NCI-H82 treated with DMSO at 0.1 percent for 48 hours (cell line): ENCODE measurements around the gene RRP9.
A peak's percentile ranks its signal among the peaks of the same experiment; 100 is the strongest.
"Not testable (repeated sequence)": the region's sequence is repeated elsewhere in the genome, so short reads cannot be mapped to it uniquely, and the experiment has no call there.

Experiments used
- DNase-seq: peaks from one replicate; lab custom pipeline; 2025; ENCODE audit not compliant: unreplicated experiment; lab: John Stamatoyannopoulos, UW

RRP9 gene, protein sequence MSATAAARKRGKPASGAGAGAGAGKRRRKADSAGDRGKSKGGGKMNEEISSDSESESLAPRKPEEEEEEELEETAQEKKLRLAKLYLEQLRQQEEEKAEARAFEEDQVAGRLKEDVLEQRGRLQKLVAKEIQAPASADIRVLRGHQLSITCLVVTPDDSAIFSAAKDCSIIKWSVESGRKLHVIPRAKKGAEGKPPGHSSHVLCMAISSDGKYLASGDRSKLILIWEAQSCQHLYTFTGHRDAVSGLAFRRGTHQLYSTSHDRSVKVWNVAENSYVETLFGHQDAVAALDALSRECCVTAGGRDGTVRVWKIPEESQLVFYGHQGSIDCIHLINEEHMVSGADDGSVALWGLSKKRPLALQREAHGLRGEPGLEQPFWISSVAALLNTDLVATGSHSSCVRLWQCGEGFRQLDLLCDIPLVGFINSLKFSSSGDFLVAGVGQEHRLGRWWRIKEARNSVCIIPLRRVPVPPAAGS

DNA sequence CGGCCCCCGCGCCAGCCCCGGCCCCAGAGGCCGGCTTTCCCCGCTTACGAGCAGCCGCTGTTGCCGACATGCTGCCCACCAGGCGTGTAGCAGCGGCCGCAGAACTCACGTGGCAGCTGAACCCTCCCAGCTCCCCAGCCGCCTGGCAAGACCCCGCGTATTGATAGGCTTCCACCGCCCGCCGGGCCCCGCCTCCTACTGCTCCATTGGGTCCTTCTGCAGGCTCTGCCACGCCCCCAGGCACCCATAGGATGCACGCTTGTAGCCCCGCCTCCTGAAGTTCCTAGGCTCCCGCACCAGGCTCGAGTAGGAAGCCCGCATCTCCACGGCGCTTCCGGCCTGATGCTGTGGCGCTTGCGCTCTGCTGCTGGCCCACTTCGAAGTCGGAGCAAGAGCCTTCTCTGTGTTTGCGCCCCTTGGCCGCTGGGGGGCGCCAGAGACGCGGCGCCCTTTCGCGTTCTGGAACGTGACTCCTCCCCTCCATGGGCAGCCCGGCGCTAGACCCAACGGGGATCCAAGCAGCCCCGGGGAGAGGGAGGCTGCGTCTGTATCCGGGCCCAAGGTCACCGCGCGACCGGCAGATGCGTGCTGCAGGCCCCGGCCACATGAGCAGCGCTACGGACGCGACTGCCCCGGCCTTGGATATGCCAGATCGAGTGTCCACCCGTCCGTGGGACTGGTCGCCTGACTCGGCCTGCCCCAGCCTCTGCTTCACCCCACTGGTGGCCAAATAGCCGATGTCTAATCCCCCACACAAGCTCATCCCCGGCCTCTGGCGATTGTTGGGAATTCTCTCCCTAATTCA, at the start of gene RRP9, which contains the start of gene PARP3:
Gene RRP9 (minus strand): TSS at position 107 of the 805 bp plus-strand sequence. CDS start 37 bp downstream, at position 70.
Gene PARP3 (plus strand): TSS at position 566 of the 805 bp plus-strand sequence. CDS start 993 bp downstream, outside the sequence.
- peak; percentile 96 for DNase-seq

DNA sequence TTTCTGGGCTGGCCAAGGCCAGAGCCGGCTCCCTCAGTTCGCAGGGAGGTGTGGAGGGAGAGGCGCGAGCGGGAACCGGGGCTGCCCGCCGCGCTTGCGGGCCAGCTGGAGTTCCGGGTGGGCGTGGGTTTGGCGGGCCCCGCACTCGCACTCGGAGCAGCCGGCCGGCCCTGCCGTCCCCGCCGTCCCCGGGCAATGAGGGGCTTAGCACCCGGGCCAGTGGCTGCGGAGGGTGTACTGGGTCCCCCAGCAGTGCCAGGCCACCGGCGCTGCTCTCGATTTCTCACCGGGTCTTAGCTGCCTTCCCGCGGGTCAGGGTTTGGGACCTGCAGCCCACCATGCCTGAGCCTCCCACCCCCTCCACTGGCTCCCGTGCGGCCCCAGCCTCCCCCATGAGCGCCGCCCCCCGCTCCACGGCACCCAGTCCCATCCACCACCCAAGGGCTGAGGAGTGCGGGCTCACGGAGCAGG, 48.8 kb upstream of the RRP9 start:
- DNase-seq, result not testable (repeated sequence)

DNA sequence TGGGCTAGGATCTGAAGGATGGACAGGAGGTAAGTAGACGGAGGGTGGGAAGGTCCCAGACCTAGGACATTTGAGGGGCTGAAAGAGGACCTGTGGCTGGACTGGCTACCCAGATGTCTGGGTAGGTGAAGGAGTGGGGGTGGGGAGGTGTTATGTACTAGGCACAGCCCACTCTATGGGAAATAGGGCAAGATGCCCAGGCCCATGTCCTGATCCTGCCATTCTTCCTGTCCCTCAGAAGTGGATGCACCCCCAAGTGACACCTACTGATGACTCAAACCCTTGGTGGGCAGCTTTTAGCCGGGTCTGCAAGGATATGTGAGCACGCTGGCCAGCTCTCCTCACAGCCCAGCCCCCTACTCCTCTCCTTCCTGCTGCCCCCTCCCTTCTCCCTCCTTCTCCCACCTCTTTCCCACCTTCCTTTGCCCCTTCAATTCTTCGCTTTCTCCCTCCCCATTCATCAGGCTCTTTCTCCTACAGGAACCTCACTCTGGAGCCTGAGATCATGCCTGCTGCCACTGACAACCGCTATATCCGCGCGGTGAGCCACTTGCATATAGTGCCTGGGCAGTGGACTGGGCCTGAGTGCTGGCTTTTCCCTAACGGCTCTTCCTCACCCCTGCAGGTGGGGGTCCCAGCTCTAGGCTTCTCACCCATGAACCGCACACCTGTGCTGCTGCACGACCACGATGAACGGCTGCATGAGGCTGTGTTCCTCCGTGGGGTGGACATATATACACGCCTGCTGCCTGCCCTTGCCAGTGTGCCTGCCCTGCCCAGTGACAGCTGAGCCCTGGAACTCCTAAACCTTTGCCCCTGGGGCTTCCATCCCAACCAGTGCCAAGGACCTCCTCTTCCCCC, 46.8 kb upstream of the RRP9 start:
- no peak for DNase-seq

- DNase-seq, result no peak
These were observed 45.9 kb upstream of the RRP9 start for GRCh38 chr3:51987568-51987967.

DNA sequence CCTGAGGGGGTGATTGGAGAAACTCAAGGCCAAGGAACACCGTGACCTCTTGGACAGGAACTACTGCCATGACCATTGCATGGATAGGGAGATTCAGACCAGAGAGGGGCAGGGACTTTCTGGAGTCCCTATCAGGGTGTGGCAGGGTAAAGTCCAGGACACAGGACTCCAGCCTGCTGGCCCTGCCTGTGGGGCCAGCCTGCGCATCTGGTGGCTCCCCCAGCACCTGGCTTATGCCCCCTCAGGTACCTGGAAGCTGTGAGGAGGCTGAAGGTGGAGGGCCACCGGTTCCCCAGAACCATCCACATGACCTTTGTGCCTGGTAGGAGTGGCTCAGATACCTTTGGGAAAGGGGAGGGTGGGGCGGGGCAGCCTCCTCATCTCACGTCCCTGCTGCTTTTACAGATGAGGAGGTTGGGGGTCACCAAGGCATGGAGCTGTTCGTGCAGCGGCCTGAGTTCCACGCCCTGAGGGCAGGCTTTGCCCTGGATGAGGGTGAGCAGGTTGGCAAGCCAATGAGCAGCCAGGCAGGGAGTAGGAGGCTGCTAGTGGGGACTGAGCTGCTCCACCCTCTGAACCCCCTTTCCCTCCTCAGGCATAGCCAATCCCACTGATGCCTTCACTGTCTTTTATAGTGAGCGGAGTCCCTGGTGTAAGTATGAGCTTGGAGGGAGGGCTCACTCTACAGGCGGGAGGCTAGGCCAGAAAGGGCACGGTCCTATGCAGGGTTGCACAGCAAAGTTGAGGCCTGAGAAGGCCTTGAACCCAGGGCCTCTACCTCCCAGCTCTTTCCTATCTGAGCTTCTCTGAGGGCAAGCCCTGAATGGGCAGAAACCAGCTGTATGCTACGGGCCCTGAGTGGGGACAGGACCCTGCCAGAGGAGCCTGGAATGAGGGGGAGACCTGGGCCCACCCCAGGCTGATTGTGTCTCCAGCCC, 44.6 kb upstream of the RRP9 start:
- no peak for DNase-seq

DNA sequence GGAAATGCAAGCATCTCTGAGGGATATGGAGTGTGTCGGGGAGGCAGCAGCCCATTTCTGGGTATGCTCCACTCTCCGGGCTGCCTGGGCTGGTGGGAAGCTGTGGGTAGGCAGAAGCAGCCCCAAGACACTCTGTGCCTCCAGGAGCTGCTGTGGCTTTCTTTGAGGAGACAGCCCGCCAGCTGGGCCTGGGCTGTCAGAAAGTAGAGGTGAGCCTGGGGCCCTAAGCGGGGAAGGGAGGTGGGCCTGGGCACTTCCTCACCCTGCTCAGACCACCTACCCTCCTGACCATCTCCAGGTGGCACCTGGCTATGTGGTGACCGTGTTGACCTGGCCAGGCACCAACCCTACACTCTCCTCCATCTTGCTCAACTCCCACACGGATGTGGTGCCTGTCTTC, 43.4 kb upstream of the RRP9 start:
- no peak for DNase-seq

GRCh38 chr3:51984269-51984647, 42.6 kb upstream of the RRP9 start:
- no peak for DNase-seq

- DNase-seq, result no peak
These were observed 42.0 kb upstream of the RRP9 start for GRCh38 chr3:51983578-51984268.

GRCh38 chr3:51982838-51983577, 41.3 kb upstream of the RRP9 start, which contains the start of gene ACY1:
TSS of gene ACY1 (plus strand) at chr3:51983535. CDS start at chr3:51984065, 530 bp downstream.
- peak; percentile 42 for DNase-seq

GRCh38 chr3:51982352-51982837, 40.7 kb upstream of the RRP9 start:
- no peak for DNase-seq

DNA sequence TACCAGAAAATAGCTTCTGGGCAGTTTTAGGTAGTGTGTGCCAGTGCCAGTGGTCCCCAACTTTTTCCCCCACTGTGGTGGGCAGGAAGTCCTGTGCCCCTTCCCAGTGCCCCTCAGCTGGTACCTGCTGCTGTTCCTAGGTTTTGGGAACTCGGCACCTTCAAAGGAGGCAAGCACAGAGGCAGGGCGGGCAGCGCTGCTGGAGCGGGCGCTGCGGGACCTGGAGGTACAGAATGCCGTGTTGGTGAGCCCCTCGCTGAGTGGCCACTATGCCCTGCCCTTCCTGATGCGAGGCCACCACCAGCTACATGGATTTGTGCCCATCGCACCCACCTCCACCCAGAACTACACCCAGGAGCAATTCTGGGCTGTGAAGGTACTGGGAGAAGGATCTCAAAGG, 38.5 kb upstream of the RRP9 start:
- no peak for DNase-seq

- DNase-seq, result no peak
These were observed 36.4 kb upstream of the RRP9 start for GRCh38 chr3:51978143-51978502.

GRCh38 chr3:51977446-51978142, 35.9 kb upstream of the RRP9 start:
- no peak for DNase-seq

GRCh38 chr3:51975852-51976549, 34.3 kb upstream of the RRP9 start:
- DNase-seq, result peak; percentile 15

DNA sequence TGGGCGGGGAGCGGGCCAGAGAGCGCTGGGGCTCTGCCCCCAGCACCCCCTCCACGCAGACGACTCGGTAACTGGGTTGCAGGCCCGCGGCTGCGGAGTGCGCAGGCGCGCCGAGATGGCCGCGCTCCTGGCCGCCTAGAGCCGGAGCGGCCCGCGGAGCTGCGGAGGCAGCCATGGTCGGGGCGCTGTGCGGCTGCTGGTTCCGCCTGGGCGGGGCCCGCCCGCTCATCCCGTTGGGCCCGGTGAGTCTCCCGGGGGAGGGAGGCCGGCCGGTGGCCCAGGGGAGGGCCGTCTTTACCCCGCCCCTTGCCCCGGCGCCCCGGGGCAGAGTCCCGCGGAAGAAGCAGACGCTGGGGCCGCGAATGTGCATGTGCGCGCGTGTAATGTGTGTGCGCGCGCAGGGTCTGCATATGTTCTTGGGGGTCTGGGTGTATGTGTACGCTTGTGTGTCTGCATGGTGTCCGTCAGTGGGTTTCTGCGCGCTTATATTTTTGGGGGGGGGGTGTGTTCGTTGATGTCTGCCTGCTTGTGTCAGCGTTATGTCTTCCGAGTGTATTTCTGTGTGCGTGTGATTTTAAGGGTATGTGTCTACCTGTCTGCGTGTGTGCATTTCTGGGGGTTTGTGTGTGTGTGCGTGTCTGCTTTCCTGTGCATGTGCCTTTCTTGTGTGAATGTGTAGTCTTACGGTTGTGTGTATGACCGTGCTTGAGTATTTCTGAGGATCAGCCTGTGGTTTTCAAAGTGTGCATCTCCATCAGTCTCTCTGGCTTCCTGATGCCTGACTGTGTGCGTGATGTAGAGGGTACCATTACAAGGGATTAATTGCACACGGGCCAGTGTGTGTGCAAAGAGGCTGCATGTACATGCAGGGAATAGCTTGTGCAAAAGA, 33.5 kb upstream of the RRP9 start, which contains the start of gene ABHD14A:
Gene ABHD14A (plus strand): TSS at position 102 of the 889 bp plus-strand sequence. CDS start 72 bp downstream, at position 174.
- DNase-seq, result no peak
